GM12873 (cell line): ENCODE results near the gene SRD5A1.

Source experiments
- TF ChIP-seq, protein P1 (sequence below): IDR thresholded peaks from 2 replicates; pipeline ENCODE4 v1.5.1; 2012; ENCODE audit warnings: low read depth, mild to moderate bottlenecking, moderate library complexity, low read length, control low read depth; ENCODE audit not compliant: insufficient read depth; ENCODE audit errors: missing control alignments

The SRD5A1 gene

DNA sequence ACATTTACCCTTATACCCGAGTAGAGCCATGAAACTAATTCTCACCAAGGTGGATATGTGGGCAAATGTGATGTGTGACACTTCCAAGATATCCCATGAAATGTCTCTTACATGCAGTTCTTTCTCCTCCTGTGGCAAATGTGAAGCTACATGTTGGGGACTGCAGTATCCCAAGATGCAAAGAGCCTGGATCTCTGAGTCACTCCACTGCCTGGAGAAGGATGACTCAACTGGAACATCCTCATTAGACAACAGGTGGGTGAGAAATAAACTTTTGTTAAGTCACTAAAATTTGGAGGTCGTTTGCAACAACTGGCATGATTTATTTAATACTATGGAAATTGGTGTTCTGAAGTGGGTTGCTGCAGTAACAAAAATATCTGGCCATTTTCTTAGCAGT is 43.5 kb downstream of the SRD5A1 start:
- TF ChIP-seq, protein P1, sequence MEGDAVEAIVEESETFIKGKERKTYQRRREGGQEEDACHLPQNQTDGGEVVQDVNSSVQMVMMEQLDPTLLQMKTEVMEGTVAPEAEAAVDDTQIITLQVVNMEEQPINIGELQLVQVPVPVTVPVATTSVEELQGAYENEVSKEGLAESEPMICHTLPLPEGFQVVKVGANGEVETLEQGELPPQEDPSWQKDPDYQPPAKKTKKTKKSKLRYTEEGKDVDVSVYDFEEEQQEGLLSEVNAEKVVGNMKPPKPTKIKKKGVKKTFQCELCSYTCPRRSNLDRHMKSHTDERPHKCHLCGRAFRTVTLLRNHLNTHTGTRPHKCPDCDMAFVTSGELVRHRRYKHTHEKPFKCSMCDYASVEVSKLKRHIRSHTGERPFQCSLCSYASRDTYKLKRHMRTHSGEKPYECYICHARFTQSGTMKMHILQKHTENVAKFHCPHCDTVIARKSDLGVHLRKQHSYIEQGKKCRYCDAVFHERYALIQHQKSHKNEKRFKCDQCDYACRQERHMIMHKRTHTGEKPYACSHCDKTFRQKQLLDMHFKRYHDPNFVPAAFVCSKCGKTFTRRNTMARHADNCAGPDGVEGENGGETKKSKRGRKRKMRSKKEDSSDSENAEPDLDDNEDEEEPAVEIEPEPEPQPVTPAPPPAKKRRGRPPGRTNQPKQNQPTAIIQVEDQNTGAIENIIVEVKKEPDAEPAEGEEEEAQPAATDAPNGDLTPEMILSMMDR = no peak

DNA sequence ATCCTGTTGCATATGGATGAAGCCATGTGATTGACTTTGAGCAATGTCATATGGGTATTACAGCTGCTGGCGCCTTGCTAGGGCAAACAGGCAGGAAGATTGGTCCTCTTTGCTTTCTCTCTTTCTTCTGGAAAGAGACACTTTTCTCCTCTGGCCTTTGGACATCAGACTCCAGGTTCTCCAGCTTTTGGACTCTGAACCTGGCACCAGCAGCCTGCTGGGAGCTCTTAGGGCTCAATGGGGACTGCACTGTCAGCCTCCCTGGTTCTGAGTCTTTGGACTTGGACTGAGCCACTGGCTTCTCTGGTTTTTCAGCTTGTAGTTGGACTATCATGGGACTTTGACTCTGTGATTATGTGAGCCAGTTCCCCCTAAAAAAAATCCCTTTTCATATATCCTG is 45.1 kb downstream of the SRD5A1 start:
- TF ChIP-seq, protein P1 = no peak

DNA sequence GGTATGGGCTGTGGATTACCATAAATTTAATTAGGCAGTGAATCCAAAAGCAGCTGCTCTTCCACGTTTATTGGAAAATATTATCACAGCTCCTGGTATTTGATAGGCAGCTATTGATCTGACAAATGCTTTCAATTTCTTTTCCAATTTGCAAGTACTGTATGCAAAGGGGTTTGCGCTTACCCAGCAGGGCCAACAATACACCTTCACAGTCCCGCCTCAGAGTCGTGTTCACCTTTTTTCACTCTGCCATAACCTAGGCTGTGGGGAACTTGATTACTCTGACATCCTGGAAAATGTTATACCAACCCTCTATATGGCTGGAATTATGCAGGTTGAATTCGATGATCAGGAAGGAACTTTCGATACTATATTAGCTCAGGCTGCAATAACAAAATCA is 47.7 kb downstream of the SRD5A1 start:
- TF ChIP-seq, protein P1 = no peak

DNA sequence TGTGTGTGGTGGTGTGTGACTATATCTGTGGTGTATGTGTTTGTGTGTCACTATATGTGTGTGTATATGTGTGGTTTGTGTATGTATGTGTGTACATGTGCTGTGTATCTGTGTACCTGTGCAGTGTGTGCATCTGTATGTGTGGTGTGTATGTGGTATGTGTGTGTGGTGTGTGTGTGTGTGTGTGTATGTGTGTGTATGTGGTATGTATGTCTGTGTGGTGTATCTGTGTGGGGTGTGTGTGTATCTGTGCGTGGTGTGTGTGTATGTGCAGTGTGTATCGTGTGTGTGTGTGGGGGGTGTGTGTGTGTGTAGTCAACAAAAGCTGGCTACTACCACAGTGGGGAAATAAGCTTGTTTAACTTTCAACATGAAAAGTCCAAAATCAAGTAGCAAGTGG is 48.4 kb downstream of the SRD5A1 start:
- TF ChIP-seq, protein P1 = no peak

DNA sequence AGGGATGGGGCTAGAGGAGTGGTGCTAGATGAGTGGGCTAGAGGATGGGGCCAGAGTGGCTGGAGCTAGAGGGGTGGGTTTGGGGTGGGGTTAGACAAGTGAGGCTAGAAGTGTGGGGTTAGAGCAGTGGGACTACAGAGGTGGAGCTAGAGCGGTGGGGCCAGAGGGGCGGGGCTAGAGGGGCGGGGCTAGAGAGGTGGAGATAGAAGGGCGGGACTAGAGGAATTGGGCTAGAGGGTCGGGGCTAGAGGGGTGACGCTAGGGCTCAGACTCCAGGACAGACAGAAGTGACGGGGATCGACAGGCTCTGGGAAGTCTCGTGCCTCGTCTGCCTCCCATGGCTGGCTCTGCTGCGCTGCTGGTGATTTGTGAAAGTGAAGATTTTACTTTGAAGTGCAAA is 49.0 kb downstream of the SRD5A1 start:
- TF ChIP-seq, protein P1 = no peak

DNA sequence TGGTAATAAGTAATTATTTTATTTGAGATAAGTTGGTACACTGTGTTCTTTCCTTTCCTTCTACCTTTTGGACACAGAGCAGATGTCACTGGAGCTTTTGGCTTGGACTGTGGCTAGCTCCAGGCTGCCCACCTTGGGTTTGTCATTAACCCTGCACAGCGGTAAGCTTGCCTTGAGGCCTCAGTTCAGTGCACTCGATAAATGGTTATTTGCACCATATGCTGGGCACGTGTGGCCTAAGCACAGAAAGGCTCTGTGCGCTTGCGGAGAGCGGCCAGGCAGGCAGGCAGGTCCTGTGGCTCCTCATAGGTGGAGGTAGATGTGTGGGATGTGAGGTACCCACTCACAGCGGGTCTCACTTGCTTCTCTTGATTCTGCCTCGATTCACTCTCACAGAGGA is 50.0 kb downstream of the SRD5A1 start:
- TF ChIP-seq, protein P1 = no peak

DNA sequence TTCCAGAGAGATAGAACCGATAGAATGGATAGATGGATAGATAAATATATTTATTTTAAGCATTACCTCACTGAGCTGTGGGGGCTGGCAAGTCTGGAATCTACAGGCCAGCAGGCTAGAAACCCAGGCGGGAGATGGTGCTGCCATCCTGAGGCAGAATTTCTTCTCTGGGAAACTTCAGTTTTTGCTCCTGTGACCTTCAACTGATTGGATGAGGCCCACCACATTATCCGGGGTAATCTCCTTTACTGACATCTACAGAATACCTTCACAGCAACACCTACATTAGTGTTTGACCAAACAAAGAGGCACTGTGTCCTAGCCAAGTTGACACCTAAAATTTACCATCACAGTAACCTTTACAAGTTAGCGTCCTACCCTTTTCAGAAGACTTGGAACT is 50.8 kb downstream of the SRD5A1 start:
- TF ChIP-seq, protein P1 = no peak

DNA sequence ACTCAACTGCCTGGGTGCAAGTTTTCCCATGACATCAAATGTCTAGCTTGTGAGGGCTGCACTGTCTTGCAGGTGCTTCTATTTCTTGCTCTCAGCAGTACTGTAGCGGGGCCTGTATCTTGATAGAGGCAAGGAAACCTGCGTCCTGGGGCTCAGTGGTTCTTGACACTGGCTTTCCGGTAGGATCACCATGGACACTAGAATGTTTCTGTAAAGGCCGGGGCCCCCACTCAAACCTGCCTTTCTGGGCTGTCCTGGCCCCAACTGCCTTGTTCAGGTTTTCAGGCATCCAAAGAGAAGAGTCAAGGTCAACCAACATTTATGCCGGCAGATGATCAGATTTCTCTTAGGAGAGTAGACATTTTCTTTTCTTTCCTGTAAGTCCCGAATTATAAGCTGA is 53.3 kb downstream of the SRD5A1 start:
- TF ChIP-seq, protein P1 = no peak
